ENCODE data around the gene KCNG4.
"Not testable (repeated sequence)": the region's sequence is repeated elsewhere in the genome, so short reads cannot be mapped to it uniquely, and the experiment has no call there.

Gene KCNG4

GRCh38 chr16:84204551-84204950 is 35.3 kb downstream of the KCNG4 start:
- DNase-seq, result not testable (repeated sequence)

- DNase-seq, result peak in 1 of 2 donors; percentile 36
Measured at GRCh38 chr16:84199861-84200260, 40.0 kb downstream of the KCNG4 start.

GRCh38 chr16:84199097-84199496 is 40.7 kb downstream of the KCNG4 start:
- DNase-seq, result no peak

- DNase-seq, result no peak
Measured at GRCh38 chr16:84198401-84198800, 41.4 kb downstream of the KCNG4 start.

- DNase-seq, result no peak
Measured at GRCh38 chr16:84197466-84198128, 42.2 kb downstream of the KCNG4 start.

- no peak for DNase-seq
Measured at GRCh38 chr16:84196727-84197394, 43.0 kb downstream of the KCNG4 start.

GRCh38 chr16:84196101-84196500 is 43.7 kb downstream of the KCNG4 start:
- DNase-seq, result no peak

- no peak for DNase-seq
Measured at GRCh38 chr16:84195201-84196093, 44.4 kb downstream of the KCNG4 start.

GRCh38 chr16:84194470-84195200 is 45.2 kb downstream of the KCNG4 start:
- peak; percentile 26 to 29 for DNase-seq

GRCh38 chr16:84194018-84194417 is 45.8 kb downstream of the KCNG4 start:
- DNase-seq, result no peak

GRCh38 chr16:84193480-84193879 is 46.3 kb downstream of the KCNG4 start:
- no peak for DNase-seq

GRCh38 chr16:84191466-84191865 is 48.3 kb downstream of the KCNG4 start:
- no peak for DNase-seq

- DNase-seq, result no peak
Measured at GRCh38 chr16:84190731-84191388, 49.0 kb downstream of the KCNG4 start, which contains the start of gene ADAD2. TSS of gene ADAD2 (plus strand) at chr16:84191157. CDS start at chr16:84191231, 74 bp downstream.

GRCh38 chr16:84186685-84187437 is 53.0 kb downstream of the KCNG4 start, which contains the start of gene TAF1C:
TSS of gene TAF1C (minus strand) at chr16:84187057. CDS start at chr16:84184988, 2,069 bp downstream.
- peak; percentile 90 to 92 for DNase-seq

GRCh38 chr16:84184775-84185174 is 55.0 kb downstream of the KCNG4 start:
- DNase-seq, result no peak

GRCh38 chr16:84183911-84184591 is 55.8 kb downstream of the KCNG4 start:
- no peak for DNase-seq

- DNase-seq, result no peak
Measured at GRCh38 chr16:84183572-84183875, 56.3 kb downstream of the KCNG4 start.

- DNase-seq, result no peak
Measured at GRCh38 chr16:84182680-84183571, 56.9 kb downstream of the KCNG4 start.

GRCh38 chr16:84182104-84182503 is 57.7 kb downstream of the KCNG4 start:
- no peak for DNase-seq

Data from CD4-positive, alpha-beta T cell treated with Interferon alpha-2 for 1 hour (primary cell).